ENCODE data around the gene NR6A1. TPM values are rescaled to one million over a fixed set of nuclear protein-coding genes. Genes with fewer than 3 reads are reported as not detected.

Gene NR6A1
- polyA plus RNA-seq, 1 experiment = 0.25 TPM

- CTCF ChIA-PET = interaction anchor here (0.7 kb wide), 1 partner anchor 15 kb away, joined by 5 read pairs; no protein-coding TSS in a partner anchor
- DNase-seq (ENCODE audit: low read depth) = no peak
- Histone ChIP-seq H3K4me3 (ENCODE audit: low read depth, low read length) (no peak overlapping the region), H3K36me3 (ENCODE audit: control insufficient read depth, insufficient read depth, low read length) (no peaks in the 10 kb centered on the region), H3K27me3 (ENCODE audit: control insufficient read depth, insufficient read depth, low read length) (peaks cover 48% of the 10 kb centered on the region)
- TF ChIP-seq CTCF (IDR thresholded peaks at IDR 0.05; ENCODE audit: insufficient read depth, low read depth, low read length) = no peak
- POLR2A ChIA-PET = no interaction called here
Observed at GRCh38 chr9:124504530-124505005, 266.5 kb downstream of the NR6A1 start.

GRCh38 chr9:124503713-124504529 lies 267.2 kb downstream of the NR6A1 start:
- POLR2A ChIA-PET = no interaction called here
- CTCF ChIA-PET = interaction anchor here (0.7 kb wide), 1 partner anchor 14 kb away, joined by 5 read pairs; no protein-coding TSS in a partner anchor
- H3K27me3 ChIP-seq (ENCODE audit: control insufficient read depth, insufficient read depth, low read length) = peaks cover 52% of the 10 kb centered on the region
- DNase-seq (ENCODE audit: low read depth) = no peak
- no peaks in the 10 kb centered on the region for H3K36me3 ChIP-seq (ENCODE audit: control insufficient read depth, insufficient read depth, low read length)
- no peak for TF ChIP-seq CTCF (IDR thresholded peaks at IDR 0.05; ENCODE audit: insufficient read depth, low read depth, low read length)
- no peak overlapping the region for H3K4me3 ChIP-seq (ENCODE audit: low read depth, low read length)

GRCh38 chr9:124502711-124503702 lies 268.1 kb downstream of the NR6A1 start:
- POLR2A ChIA-PET = no interaction called here
- peaks cover 57% of the 10 kb centered on the region for H3K27me3 ChIP-seq (ENCODE audit: control insufficient read depth, insufficient read depth, low read length)
- H3K4me3 ChIP-seq (ENCODE audit: low read depth, low read length) = no peak overlapping the region
- TF ChIP-seq CTCF (IDR thresholded peaks at IDR 0.05; ENCODE audit: insufficient read depth, low read depth, low read length) = no peak
- DNase-seq (ENCODE audit: low read depth) = no peak
- CTCF ChIA-PET = no interaction called here
- no peaks in the 10 kb centered on the region for H3K36me3 ChIP-seq (ENCODE audit: control insufficient read depth, insufficient read depth, low read length)

GRCh38 chr9:124501771-124502320 lies 269.3 kb downstream of the NR6A1 start:
- Histone ChIP-seq H3K36me3 (ENCODE audit: control insufficient read depth, insufficient read depth, low read length) (no peaks in the 10 kb centered on the region), H3K4me3 (ENCODE audit: low read depth, low read length) (no peak overlapping the region), H3K27me3 (ENCODE audit: control insufficient read depth, insufficient read depth, low read length) (peaks cover 59% of the 10 kb centered on the region)
- CTCF ChIA-PET = interaction anchor here (1.2 kb wide), 1 partner anchor 37 kb away, joined by 3 read pairs; no protein-coding TSS in a partner anchor
- no peak for DNase-seq (ENCODE audit: low read depth)
- POLR2A ChIA-PET = no interaction called here
- no peak for TF ChIP-seq CTCF (IDR thresholded peaks at IDR 0.05; ENCODE audit: insufficient read depth, low read depth, low read length)

All from BJ (cell line).